Endothelial cell of umbilical vein (primary cell): ENCODE measurements around the gene ST3GAL4. TPM values are rescaled to one million over a fixed set of nuclear protein-coding genes. Genes with fewer than 3 reads are reported as not detected.

Experiments
- BruUV-seq: library from RNA; stranded (reverse); fragments of 400-500 nt; replicated peaks from 2 replicates; lab custom pipeline; 2021; lab: Mats Ljungman, UMichigan
- CTCF ChIA-PET: fragments of 300-600, 350-600 bp; sonication (Branson Sonifier 250); formaldehyde crosslinking; loops from one replicate; lab custom pipeline; 2021; ENCODE audit warnings: antibody characterized with exemption, inconsistent platforms; lab: Charles Lee
- POLR2A ChIA-PET: fragments of 300-600, 350-600 bp; sonication (Branson Sonifier 250); formaldehyde crosslinking; loops from one replicate; lab custom pipeline; 2021; ENCODE audit warnings: antibody characterized with exemption, inconsistent platforms; lab: Charles Lee
- DNase-seq: peaks from one replicate; pipeline ENCODE4 v3.0.0-alpha.2; 2011; ENCODE audit warnings: low read depth, low spot score
- FAIRE-seq: peaks from 2 replicates; lab custom pipeline; 2011; peaks lifted over from hg19 to GRCh38; lab: Jason Lieb, UNC
- H2AFZ ChIP-seq: 2 replicates; pipeline ENCODE4 v1.6.0; 2012; ENCODE audit warnings: low read depth, low read length, control low read depth, inconsistent platforms
- H3K27ac ChIP-seq: 2 replicates; pipeline ENCODE4 v1.5.1; 2011; ENCODE audit warnings: low read depth, mild to moderate bottlenecking, control low read depth, low read length, moderate library complexity; ENCODE audit not compliant: insufficient read depth
- H3K27me3 ChIP-seq, 2 experiments: 2 replicates each; pipeline versions ENCODE4 v1.6.0 to v1.6.1; 2011; ENCODE audit warnings: low read length in 2 of 2, mixed read lengths in 1 of 2; ENCODE audit not compliant: control insufficient read depth in 2 of 2, insufficient read depth in 2 of 2
- H3K36me3 ChIP-seq, 2 experiments: 2 replicates in 1 of 2; 3 replicates in 1 of 2; pipeline ENCODE4 v1.5.1; 2011; ENCODE audit warnings: low read length in 2 of 2, mild to moderate bottlenecking in 1 of 2, moderate library complexity in 1 of 2; ENCODE audit not compliant: control insufficient read depth in 2 of 2, insufficient read depth in 2 of 2; ENCODE audit errors: extremely low read depth in 1 of 2
- H3K4me1 ChIP-seq: 3 replicates; pipeline ENCODE4 v1.5.1; 2011; ENCODE audit warnings: mild to moderate bottlenecking, low read length; ENCODE audit not compliant: control insufficient read depth, insufficient read depth; ENCODE audit errors: extremely low read depth
- H3K4me2 ChIP-seq: 2 replicates; pipeline ENCODE4 v1.6.1; 2011; ENCODE audit warnings: low read length, control low read depth, mixed read lengths; ENCODE audit not compliant: insufficient read depth
- H3K4me3 ChIP-seq, 3 experiments: fragments of 200-600 bp in 1 of 3; sonication (generic), shearing (Covaris generic) in 1 of 3; replicated peaks in 1 of 3; 2 replicates each; pipeline ENCODE4 v1.5.1; 2011 to 2016; ENCODE audit warnings: control low read depth in 3 of 3, low read length in 3 of 3, mild to moderate bottlenecking in 2 of 3, inconsistent platforms in 1 of 3, low read depth in 1 of 3, moderate library complexity in 1 of 3; ENCODE audit not compliant: insufficient read depth in 1 of 3
- H3K79me2 ChIP-seq: 2 replicates; pipeline ENCODE4 v1.6.0; 2012; ENCODE audit warnings: low read length, inconsistent platforms; ENCODE audit not compliant: control insufficient read depth, insufficient read depth
- H3K9ac ChIP-seq: replicated peaks from 2 replicates; pipeline ENCODE3; 2011; ENCODE audit warnings: low read length, control low read depth; ENCODE audit not compliant: insufficient read depth; ENCODE audit errors: extremely low read depth
- H3K9me1 ChIP-seq: replicated peaks from 3 replicates; pipeline ENCODE4 v1.6.0; 2011; ENCODE audit warnings: mild to moderate bottlenecking, low read length; ENCODE audit not compliant: control insufficient read depth, insufficient read depth; ENCODE audit errors: extremely low read depth
- H3K9me3 ChIP-seq: replicated peaks from 2 replicates; pipeline ENCODE4 v1.5.1; 2012; ENCODE audit warnings: low read length, inconsistent platforms; ENCODE audit not compliant: control insufficient read depth, insufficient read depth
- H4K20me1 ChIP-seq: replicated peaks from 2 replicates; pipeline ENCODE3; 2011; ENCODE audit warnings: mild to moderate bottlenecking, low read length; ENCODE audit not compliant: control insufficient read depth, insufficient read depth; ENCODE audit errors: extremely low read depth
- CTCF ChIP-seq, 2 donors: IDR thresholded peaks; 1 replicate in 1 of 2; 2 replicates in 1 of 2; pipeline ENCODE4 v1.5.1; 2011; ENCODE audit warnings: low read length in 2 of 2, mild to moderate bottlenecking in 2 of 2, moderate library complexity in 2 of 2, control low read depth in 1 of 2, inconsistent platforms in 1 of 2, low read depth in 1 of 2; ENCODE audit not compliant: insufficient read depth in 1 of 2; ENCODE audit errors: extremely low read depth in 1 of 2
- EZH2 ChIP-seq: IDR thresholded peaks from 2 replicates; pipeline ENCODE4 v1.6.1; 2012; ENCODE audit warnings: borderline replicate concordance, low read depth, mild to moderate bottlenecking, moderate library complexity, low read length, inconsistent platforms; ENCODE audit not compliant: severe bottlenecking
- FOS ChIP-seq: IDR thresholded peaks from 2 replicates; pipeline ENCODE4 v1.6.1; 2011; ENCODE audit warnings: mild to moderate bottlenecking, low read length, moderate library complexity, borderline replicate concordance; ENCODE audit not compliant: insufficient read depth
- GATA2 ChIP-seq: IDR thresholded peaks from 2 replicates; pipeline ENCODE4 v1.7.0; 2011; ENCODE audit warnings: low read depth, mild to moderate bottlenecking, moderate library complexity, mixed read lengths, low read length; ENCODE audit not compliant: insufficient read length, insufficient read depth
- JUN ChIP-seq: IDR thresholded peaks from 2 replicates; pipeline ENCODE4 v1.6.1; 2011; ENCODE audit warnings: borderline replicate concordance, low read depth; ENCODE audit not compliant: insufficient read length, insufficient read depth
- MAX ChIP-seq: IDR thresholded peaks from 2 replicates; pipeline ENCODE4 v1.6.1; 2011; ENCODE audit not compliant: insufficient read depth, insufficient read length
- MYC ChIP-seq: IDR thresholded peaks from one replicate; pipeline ENCODE4 v1.6.1; 2011; ENCODE audit warnings: mild to moderate bottlenecking, low read depth, low read length
- POLR2A ChIP-seq: IDR thresholded peaks from 2 replicates; pipeline ENCODE4 v1.6.1; 2012; ENCODE audit warnings: low read depth, mild to moderate bottlenecking, control low read depth, low read length
- POLR2AphosphoS5 ChIP-seq: IDR thresholded peaks from 2 replicates; pipeline ENCODE4 v1.6.1; 2012; ENCODE audit warnings: low read depth, mild to moderate bottlenecking, control low read depth, low read length, moderate library complexity; ENCODE audit not compliant: insufficient read depth
- dilution Hi-C: fragments of 300-500 bp; cut with MboI; formaldehyde crosslinking; loops from one replicate; pipeline ENCODE4 v1.15.0; 2019; ENCODE audit warnings: low sequenced_read_pairs; ENCODE audit not compliant: extremely low pct_ligation_motif_present
- intact Hi-C: fragments of 100-400 bp; cut with micrococcal nuclease; formaldehyde crosslinking; loops from one replicate; pipeline ENCODE4 v1.10.0; 2022
- polyA plus RNA-seq, 4 experiments: library from polyadenylated mRNA; depleted of rRNA in 3 of 4; stranded (reverse) in 3 of 4; unstranded in 1 of 4; fragments of >200 nt; gene quantifications; 2 replicates each; pipeline versions ENCODE4 v1.2.1 to v1.2.3, GENCODE V29; 2011 to 2012; ENCODE audit warnings: missing spikeins in 1 of 4
- total RNA-seq: library from RNA; stranded (reverse); gene quantifications from 2 replicates; pipeline ENCODE4 v1.2.3, GENCODE V29; 2021

The ST3GAL4 gene
- total and polyA plus RNA-seq, 2 donors (not counting 3 experiments of a cell fraction or from before 2014, with no cell fraction given): 17.7 to 19.4 TPM

DNA sequence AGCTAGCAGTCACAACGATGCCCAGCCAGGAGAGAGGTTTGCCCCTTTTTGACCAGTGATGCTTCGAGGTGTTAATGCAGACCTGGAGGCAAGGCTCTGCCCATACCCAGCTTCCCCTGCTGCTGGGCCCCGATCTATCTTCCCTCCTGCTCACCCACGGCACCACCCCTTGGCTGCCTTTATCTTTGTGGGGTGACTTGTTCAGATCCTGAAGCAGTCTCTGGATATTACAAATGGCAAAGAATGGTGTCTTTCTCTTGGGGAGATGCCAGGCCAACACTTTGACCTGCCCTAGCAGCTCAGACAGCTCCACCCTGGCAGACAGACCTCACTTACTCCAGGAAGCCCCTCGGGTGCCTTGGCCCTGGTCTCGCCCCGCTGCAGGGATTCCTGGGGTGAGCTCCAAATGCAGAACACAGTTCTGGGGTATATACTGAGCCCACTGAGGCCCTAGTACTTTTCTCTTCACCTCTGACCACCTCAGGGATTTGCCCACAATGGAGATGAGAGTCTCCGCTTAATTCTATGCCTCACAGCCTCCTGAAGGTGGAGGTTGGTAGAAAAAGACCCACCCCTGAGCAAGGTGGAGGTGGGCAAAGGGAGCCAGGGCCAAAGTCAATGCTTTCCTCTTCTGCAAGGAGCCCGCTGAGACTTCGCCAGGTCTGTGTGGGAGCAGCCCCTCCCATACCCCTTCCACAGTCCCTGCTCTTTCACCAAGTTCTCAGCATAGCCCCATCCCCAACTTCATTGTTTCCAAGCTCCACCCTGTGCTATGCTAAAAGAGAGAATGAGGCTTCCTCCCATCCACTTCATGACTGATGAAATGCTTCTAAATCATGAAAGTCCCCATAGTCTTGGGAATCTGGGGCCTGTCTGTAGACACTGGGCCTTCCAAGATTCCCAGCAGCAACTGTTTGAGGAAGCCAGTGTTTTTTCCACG lies 11.1 kb upstream of the ST3GAL4 start:
- H3K4me3 ChIP-seq: no peak overlapping the region
- dilution Hi-C loops (no loop called here), intact Hi-C loops (loop anchor here (5.0 kb wide), 2 partner anchors 73 to 132 kb away; partner anchors contain the start of genes FAM118B and RPUSD4)
- TF ChIP-seq FOS (no peak), POLR2AphosphoS5 (no peak), GATA2 (no peak), POLR2A (no peak), MAX (no peak), JUN (no peak), EZH2 (no peak), CTCF (IDR thresholded peaks at IDR 0.05; ENCODE audit: extremely low read depth in 1 of 2, insufficient read depth in 1 of 2, low read depth in 1 of 2, low read length in 2 of 2) (no peak), MYC (no peak)
- no peaks in the 10 kb centered on the region for H3K9me3 ChIP-seq
- no peak overlapping the region for H3K27ac ChIP-seq
- no peak for FAIRE-seq
- H3K4me1 ChIP-seq: peaks cover 62% of the 10 kb centered on the region
- no peaks in the 10 kb centered on the region for H3K27me3 ChIP-seq
- POLR2A ChIA-PET: no interaction called here
- no TSS peak for BruUV-seq
- CTCF ChIA-PET: no interaction called here
- H3K9ac ChIP-seq: no peak overlapping the region
- H4K20me1 ChIP-seq: no peaks in the 10 kb centered on the region
- H3K79me2 ChIP-seq: peaks cover 11% of the 10 kb centered on the region
- no peak overlapping the region for H2AFZ ChIP-seq
- H3K9me1 ChIP-seq: no peaks in the 10 kb centered on the region
- no peak overlapping the region for H3K4me2 ChIP-seq
- DNase-seq: no peak
- H3K36me3 ChIP-seq: peaks cover 0 to 2% of the 10 kb centered on the region in 2 experiments
